Measurements from ENCODE around the gene RASSF5. TPM values are rescaled to one million over a fixed set of nuclear protein-coding genes. Genes with fewer than 3 reads are reported as not detected.
A peak's percentile ranks its signal among the peaks of the same experiment; 100 is the strongest.

The RASSF5 gene
- total RNA-seq, 1 experiment from 2014 or later: 1.3 TPM

- H3K4me3 ChIP-seq: no peak overlapping the region
- no peaks in the 10 kb centered on the region for H3K36me3 ChIP-seq
- no peaks in the 10 kb centered on the region for H3K27me3 ChIP-seq
- DNase-seq: no peak
- H3K9me3 ChIP-seq: no peaks in the 10 kb centered on the region
These were observed 34.0 kb downstream of the RASSF5 start for GRCh38 chr1:206541236-206541833.

- no peaks in the 10 kb centered on the region for H3K9me3 ChIP-seq
- DNase-seq: peak; percentile 51
- no peak overlapping the region for H3K4me3 ChIP-seq
- no peaks in the 10 kb centered on the region for H3K27me3 ChIP-seq
- H3K36me3 ChIP-seq: no peaks in the 10 kb centered on the region
These were observed 37.4 kb downstream of the RASSF5 start for GRCh38 chr1:206544562-206545257.

GRCh38 chr1:206545351-206545750, 38.0 kb downstream of the RASSF5 start:
- H3K27me3 ChIP-seq: no peaks in the 10 kb centered on the region
- H3K36me3 ChIP-seq: no peaks in the 10 kb centered on the region
- no peak overlapping the region for H3K4me3 ChIP-seq
- H3K9me3 ChIP-seq: no peaks in the 10 kb centered on the region
- DNase-seq: no peak

- H3K36me3 ChIP-seq: no peaks in the 10 kb centered on the region
- DNase-seq: no peak
- H3K27me3 ChIP-seq: no peaks in the 10 kb centered on the region
- H3K9me3 ChIP-seq: no peaks in the 10 kb centered on the region
- no peak overlapping the region for H3K4me3 ChIP-seq
These were observed 39.8 kb downstream of the RASSF5 start for GRCh38 chr1:206547104-206547503.

- Histone ChIP-seq H3K9me3 (no peaks in the 10 kb centered on the region), H3K27me3 (no peaks in the 10 kb centered on the region), H3K4me3 (no peak overlapping the region), H3K36me3 (no peaks in the 10 kb centered on the region)
- no peak for DNase-seq
These were observed 43.1 kb downstream of the RASSF5 start for GRCh38 chr1:206550446-206550845.

- DNase-seq: no peak
- H3K27me3 ChIP-seq: no peaks in the 10 kb centered on the region
- no peak overlapping the region for H3K4me3 ChIP-seq
- no peaks in the 10 kb centered on the region for H3K36me3 ChIP-seq
- no peaks in the 10 kb centered on the region for H3K9me3 ChIP-seq
These were observed 44.1 kb downstream of the RASSF5 start for GRCh38 chr1:206551296-206551985.

GRCh38 chr1:206551986-206552326, 44.6 kb downstream of the RASSF5 start:
- Histone ChIP-seq H3K36me3 (no peaks in the 10 kb centered on the region), H3K9me3 (no peaks in the 10 kb centered on the region), H3K27me3 (no peaks in the 10 kb centered on the region), H3K4me3 (no peak overlapping the region)
- no peak for DNase-seq

- Histone ChIP-seq H3K4me3 (no peak overlapping the region), H3K27me3 (no peaks in the 10 kb centered on the region), H3K36me3 (no peaks in the 10 kb centered on the region), H3K9me3 (no peaks in the 10 kb centered on the region)
- no peak for DNase-seq
These were observed 46.9 kb downstream of the RASSF5 start for GRCh38 chr1:206554211-206554610.

GRCh38 chr1:206554701-206555472, 47.6 kb downstream of the RASSF5 start:
- Histone ChIP-seq H3K9me3 (no peaks in the 10 kb centered on the region), H3K27me3 (no peaks in the 10 kb centered on the region), H3K36me3 (no peaks in the 10 kb centered on the region), H3K4me3 (no peak overlapping the region)
- no peak for DNase-seq

- no peaks in the 10 kb centered on the region for H3K36me3 ChIP-seq
- H3K27me3 ChIP-seq: no peaks in the 10 kb centered on the region
- H3K9me3 ChIP-seq: no peaks in the 10 kb centered on the region
- no peak overlapping the region for H3K4me3 ChIP-seq
- DNase-seq: no peak
These were observed 48.2 kb downstream of the RASSF5 start for GRCh38 chr1:206555473-206555935.

- Histone ChIP-seq H3K27me3 (no peaks in the 10 kb centered on the region), H3K9me3 (no peaks in the 10 kb centered on the region), H3K36me3 (no peaks in the 10 kb centered on the region), H3K4me3 (no peak overlapping the region)
- DNase-seq: no peak
These were observed 48.9 kb downstream of the RASSF5 start for GRCh38 chr1:206556047-206556749.

- peak overlapping the region; percentile 50 for H3K4me3 ChIP-seq
- DNase-seq: peak; percentile 67
- no peaks in the 10 kb centered on the region for H3K36me3 ChIP-seq
- H3K27me3 ChIP-seq: no peaks in the 10 kb centered on the region
- no peaks in the 10 kb centered on the region for H3K9me3 ChIP-seq
These were observed 49.7 kb downstream of the RASSF5 start for GRCh38 chr1:206556750-206557635.

GRCh38 chr1:206557636-206558473, 50.5 kb downstream of the RASSF5 start:
- H3K27me3 ChIP-seq: no peaks in the 10 kb centered on the region
- no peak for DNase-seq
- peak overlapping the region; percentile 50 for H3K4me3 ChIP-seq

GRCh38 chr1:206558794-206559671, 51.7 kb downstream of the RASSF5 start:
- Histone ChIP-seq H3K9me3 (no peaks in the 10 kb centered on the region), H3K4me3 (no peak overlapping the region), H3K27me3 (no peaks in the 10 kb centered on the region), H3K36me3 (no peaks in the 10 kb centered on the region)
- no peak for DNase-seq

More at GRCh38 chr1:206557636-206558473, 50.5 kb downstream of the RASSF5 start:
- H3K9me3 ChIP-seq: no peaks in the 10 kb centered on the region
- no peaks in the 10 kb centered on the region for H3K36me3 ChIP-seq

Measured in MG63 (cell line).